ENCODE data around the gene DDX42. TPM values are rescaled to one million over a fixed set of nuclear protein-coding genes. Genes with fewer than 3 reads are reported as not detected.

DDX42 gene
- total and polyA plus RNA-seq, 2 of the 13 experiments (the other 11 are each of a cell fraction or from before 2014, with no cell fraction given), result 87.2 to 92.9 TPM

- TF ChIP-seq ZNF598 (CRISPR knock-in tag; IDR thresholded peaks at IDR 0.05; ENCODE audit: borderline replicate concordance) (peak; percentile 69; the same call in 1 of the 2 replicates), ZNF83 (CRISPR knock-in tag; IDR thresholded peaks at IDR 0.05; ENCODE audit: borderline replicate concordance) (no peak), ZNF687 (CRISPR knock-in tag; IDR thresholded peaks at IDR 0.05) (peak; percentile 88), ZNF205 (CRISPR knock-in tag; IDR thresholded peaks at IDR 0.05) (peak; percentile 93), ZNF75D (CRISPR knock-in tag; IDR thresholded peaks at IDR 0.05; ENCODE audit: borderline replicate concordance) (0 out of 2 replicates have a peak, but pooled peaks have one; percentile 52), IKZF5 (CRISPR knock-in tag; IDR thresholded peaks at IDR 0.05) (peak; percentile 87; the same call in 1 of the 2 replicates), TAF15 (IDR thresholded peaks at IDR 0.05; ENCODE audit: low read depth, low read length, poor library complexity, severe bottlenecking) (peak; percentile 87), ARID5B (CRISPR knock-in tag; IDR thresholded peaks at IDR 0.05) (peak; percentile 75), CENPBD1 (CRISPR knock-in tag; IDR thresholded peaks at IDR 0.05; ENCODE audit: borderline replicate concordance, low read depth) (no peak; the same call in 1 of the 2 replicates), ZNF343 (CRISPR knock-in tag; IDR thresholded peaks at IDR 0.05) (no peak), THAP7 (CRISPR knock-in tag; IDR thresholded peaks at IDR 0.05) (peak; percentile 97), DNMT3B (CRISPR knock-in tag; conservative IDR thresholded peaks at IDR 0.05) (0 out of 2 replicates have a peak, but pooled peaks have one; percentile 15), CREBL2 (CRISPR knock-in tag; IDR thresholded peaks at IDR 0.05; ENCODE audit: borderline replicate concordance) (no peak), SMAD9 (CRISPR knock-in tag; IDR thresholded peaks at IDR 0.05) (no peak), MED1 (CRISPR knock-in tag; IDR thresholded peaks at IDR 0.05) (peak; percentile 91), KDM5A (IDR thresholded peaks at IDR 0.05; ENCODE audit: borderline replicate concordance, low read length) (peak; percentile 74; the same call in 1 of the 2 replicates), STAT5B (CRISPR knock-in tag; IDR thresholded peaks at IDR 0.05) (peak; percentile 67; the same call in 1 of the 2 replicates)
Observed at GRCh38 chr17:63842540-63843386, 68.8 kb downstream of the DDX42 start, which contains the start of gene SMARCD2 (continued).
